K562 (cell line): Measurements from ENCODE around the gene KRT85. TPM values are rescaled to one million over a fixed set of nuclear protein-coding genes. Genes with fewer than 3 reads are reported as not detected.

Experiments used
- ATAC-seq: fragments of 200-7000 bp; cut with Tn5 transposase; 3 replicates; pipeline ENCODE4 v1.9.1; 2020; ENCODE audit warnings: moderate library complexity
- BruUV-seq: library from RNA; stranded (reverse); fragments of 400-500 nt; replicated peaks from 2 replicates; lab custom pipeline; 2021; lab: Mats Ljungman, UMichigan
- CTCF ChIA-PET: fragments of 300-600 bp; formaldehyde crosslinking; extraction: SDS; loops from one replicate; lab custom pipeline; 2021; ENCODE audit warnings: low intra/inter-chr PET ratio; lab: Yijun Ruan, JAX
- POLR2A ChIA-PET: fragments of 300-600, 350-650 bp; sonication (Branson Sonifier 250); formaldehyde crosslinking; extraction: SDS; loops from one replicate; lab custom pipeline; 2021; ENCODE audit warnings: antibody characterized with exemption, inconsistent platforms; lab: Yijun Ruan, JAX
- DNase-seq, 4 experiments: peaks; one replicate each; pipeline versions ENCODE4 v3.0.0 to v3.0.0-alpha.2; 2011 to 2018; ENCODE audit warnings: low spot score in 3 of 4, mixed read lengths in 3 of 4; ENCODE audit errors: extremely low read depth in 1 of 4
- FAIRE-seq: peaks from 2 replicates; lab custom pipeline; 2011; peaks lifted over from hg19 to GRCh38; lab: Jason Lieb, UNC
- H2AFZ ChIP-seq: 2 replicates; pipeline ENCODE4 v1.6.0; 2011; ENCODE audit warnings: low read depth, low read length, control low read depth, inconsistent platforms
- H3K27ac ChIP-seq: fragments of 200-600 bp; 3 replicates; pipeline ENCODE4 v1.8.0; 2011; ENCODE audit warnings: low read depth, mild to moderate bottlenecking, control low read depth, inconsistent platforms, low read length, moderate library complexity, mixed read lengths; ENCODE audit errors: extremely low read depth
- H3K27me3 ChIP-seq, 2 experiments: fragments of 300-600 bp in 1 of 2; 2 replicates in 1 of 2; 3 replicates in 1 of 2; pipeline versions ENCODE4 v1.6.0 to v1.8.0; 2011; ENCODE audit warnings: inconsistent platforms in 2 of 2, low read length in 2 of 2, mild to moderate bottlenecking in 1 of 2, mixed read lengths in 1 of 2, moderate library complexity in 1 of 2; ENCODE audit not compliant: control insufficient read depth in 2 of 2, insufficient read depth in 2 of 2
- H3K36me3 ChIP-seq: fragments of 300-600 bp; 3 replicates; pipeline ENCODE4 v1.8.0; 2011; ENCODE audit warnings: mild to moderate bottlenecking, low read length, inconsistent platforms; ENCODE audit not compliant: control insufficient read depth, insufficient read depth
- H3K4me1 ChIP-seq, 2 experiments: fragments of 200-600 bp in 1 of 2; replicated peaks in 1 of 2; 2 replicates in 1 of 2; 3 replicates in 1 of 2; pipeline versions ENCODE4 v1.5.1 to v1.8.0; 2011; ENCODE audit warnings: inconsistent platforms in 2 of 2, low read length in 2 of 2, mild to moderate bottlenecking in 1 of 2, mixed read lengths in 1 of 2, moderate library complexity in 1 of 2; ENCODE audit not compliant: control insufficient read depth in 2 of 2, insufficient read depth in 2 of 2
- H3K4me2 ChIP-seq: 2 replicates; pipeline ENCODE4 v1.6.1; 2011; ENCODE audit warnings: low read length, control low read depth, inconsistent platforms, mixed read lengths; ENCODE audit not compliant: insufficient read depth
- H3K4me3 ChIP-seq: fragments of 200-600 bp; sonication (generic), shearing (Covaris generic); 2 replicates; pipeline ENCODE4 v1.5.1; 2016; ENCODE audit warnings: control low read depth, inconsistent platforms
- H3K79me2 ChIP-seq: fragments of 200-600 bp; 3 replicates; pipeline ENCODE4 v1.8.0; 2011; ENCODE audit warnings: low read length, inconsistent platforms; ENCODE audit not compliant: control insufficient read depth, insufficient read depth
- H3K9ac ChIP-seq, 2 experiments: 2 replicates each; pipeline versions ENCODE4 v1.6.0 to v1.6.1; 2011; ENCODE audit warnings: low read depth in 2 of 2, low read length in 2 of 2, control low read depth in 1 of 2, inconsistent platforms in 1 of 2, mild to moderate bottlenecking in 1 of 2, mixed read lengths in 1 of 2; ENCODE audit not compliant: insufficient read depth in 1 of 2
- H3K9me1 ChIP-seq: one replicate; pipeline ENCODE4 v1.6.0; 2011; ENCODE audit warnings: inconsistent platforms, mild to moderate bottlenecking, low read length, moderate library complexity; ENCODE audit not compliant: control insufficient read depth, insufficient read depth
- H3K9me3 ChIP-seq: replicated peaks from 2 replicates; pipeline ENCODE4 v1.5.1; 2011; ENCODE audit warnings: low read depth, low read length, inconsistent platforms; ENCODE audit not compliant: control insufficient read depth, insufficient read depth
- H4K20me1 ChIP-seq: replicated peaks from 2 replicates; pipeline ENCODE4 v1.6.1; 2011; ENCODE audit warnings: low read length, inconsistent platforms, mixed read lengths; ENCODE audit not compliant: control insufficient read depth, insufficient read depth
- ASH1L ChIP-seq: fragments of 450-650 bp; IDR thresholded peaks from 2 replicates; pipeline ENCODE4 v1.6.1; 2018; ENCODE audit warnings: borderline replicate concordance, mild to moderate bottlenecking, low read depth; ENCODE audit not compliant: partially characterized antibody
- CEBPG ChIP-seq, 3 experiments: fragments of 200-800 bp in 1 of 3; sonication (Bioruptor generic) in 1 of 3; sonication (generic) in 1 of 3; formaldehyde crosslinking in 1 of 3; IDR thresholded peaks in 2 of 3; conservative IDR thresholded peaks in 1 of 3; 2 replicates each; pipeline versions ENCODE4 v1.6.1 to v1.8.0; 2016 to 2022; ENCODE audit warnings: missing compliant biosample characterization in 2 of 3, missing genetic modification characterization in 2 of 3, mild to moderate bottlenecking in 1 of 3, missing genetic modification reagents in 1 of 3
- NFIC ChIP-seq: fragments of 450-650 bp; IDR thresholded peaks from 2 replicates; pipeline ENCODE4 v1.6.1; 2017; ENCODE audit warnings: mild to moderate bottlenecking, inconsistent platforms
- RERE ChIP-seq: sonication (generic); formaldehyde crosslinking; IDR thresholded peaks from 2 replicates; pipeline ENCODE4 v1.8.0; 2023; ENCODE audit warnings: missing genetic modification reagents, mild to moderate bottlenecking, borderline replicate concordance
- TEAD1 ChIP-seq, 2 experiments: fragments of 450-650 bp in 1 of 2; sonication (generic) in 1 of 2; formaldehyde crosslinking; IDR thresholded peaks; 2 replicates each; pipeline versions ENCODE4 v1.4.0 to v1.8.0; 2020 to 2022; ENCODE audit warnings: mild to moderate bottlenecking in 2 of 2, missing genetic modification reagents in 1 of 2
- WGBS: fragments of 100-300 bp; shearing (Covaris generic); methylation state at CpG from one replicate; pipeline ENCODE4 v1.1.6; 2016; ENCODE audit warnings: low coverage, mixed read lengths; ENCODE audit not compliant: insufficient coverage; ENCODE audit errors: missing lambda C conversion rate; 5-methylcytosine and 5-hydroxymethylcytosine counted together
- in situ Hi-C: fragments of 300-500 bp; cut with MboI; formaldehyde crosslinking; loops from 4 replicates; pipeline ENCODE4 v1.15.0; 2018; ENCODE audit warnings: inconsistent platforms, mixed read lengths
- intact Hi-C: fragments of 100-400 bp; cut with micrococcal nuclease; formaldehyde crosslinking; loops from 2 replicates; pipeline ENCODE4 v1.14.2; 2022
- polyA plus RNA-seq, 8 experiments: library from polyadenylated mRNA; depleted of rRNA in 4 of 8; stranded (reverse) in 5 of 8; unstranded in 3 of 8; fragments of >200 nt; fragmentation: Nextera tagmentation in 2 of 8; fragmentation: Illumina TruSeq in 1 of 8; extraction: Ambion mirVana in 2 of 8; extraction: Trizol in 1 of 8; gene quantifications; 2 replicates each; pipeline versions ENCODE4 v1.2.1 to v1.2.3, GENCODE V29; 2011 to 2014; ENCODE audit warnings: inconsistent platforms in 1 of 8, missing spikeins in 1 of 8
- total RNA-seq, 7 experiments: library from RNA; depleted of rRNA in 6 of 7; stranded (reverse); fragments of >200 nt in 6 of 7; fragmentation: Illumina TruSeq in 2 of 7; extraction: Trizol in 2 of 7; gene quantifications; 2 replicates each; pipeline versions ENCODE4 v1.2.1 to v1.2.3, GENCODE V29; 2011 to 2021; ENCODE audit warnings: low replicate concordance in 1 of 7
- TF ChIP-seq, protein P1 (sequence below): fragments of 250-450 bp; sonication (Bioruptor Pico); IDR thresholded peaks from 2 replicates; pipeline ENCODE4 v1.8.0; 2021; ENCODE audit warnings: borderline replicate concordance, mild to moderate bottlenecking, moderate library complexity; ENCODE audit not compliant: poor library complexity, severe bottlenecking

KRT85 gene
- total and polyA plus RNA-seq, 9 of the 15 experiments (the other 6 are each of a cell fraction or from before 2014, with no cell fraction given) = not detected

GRCh38 chr12:52416795-52417194 lies 49.5 kb upstream of the KRT85 start (continued):
- TF ChIP-seq CEBPG (CRISPR knock-in tag; IDR thresholded peaks at IDR 0.05) (no peak), CEBPG (tag; conservative IDR thresholded peaks at IDR 0.05 in 1 of 2, IDR thresholded peaks at IDR 0.05 in 1 of 2) (no peak)

DNA sequence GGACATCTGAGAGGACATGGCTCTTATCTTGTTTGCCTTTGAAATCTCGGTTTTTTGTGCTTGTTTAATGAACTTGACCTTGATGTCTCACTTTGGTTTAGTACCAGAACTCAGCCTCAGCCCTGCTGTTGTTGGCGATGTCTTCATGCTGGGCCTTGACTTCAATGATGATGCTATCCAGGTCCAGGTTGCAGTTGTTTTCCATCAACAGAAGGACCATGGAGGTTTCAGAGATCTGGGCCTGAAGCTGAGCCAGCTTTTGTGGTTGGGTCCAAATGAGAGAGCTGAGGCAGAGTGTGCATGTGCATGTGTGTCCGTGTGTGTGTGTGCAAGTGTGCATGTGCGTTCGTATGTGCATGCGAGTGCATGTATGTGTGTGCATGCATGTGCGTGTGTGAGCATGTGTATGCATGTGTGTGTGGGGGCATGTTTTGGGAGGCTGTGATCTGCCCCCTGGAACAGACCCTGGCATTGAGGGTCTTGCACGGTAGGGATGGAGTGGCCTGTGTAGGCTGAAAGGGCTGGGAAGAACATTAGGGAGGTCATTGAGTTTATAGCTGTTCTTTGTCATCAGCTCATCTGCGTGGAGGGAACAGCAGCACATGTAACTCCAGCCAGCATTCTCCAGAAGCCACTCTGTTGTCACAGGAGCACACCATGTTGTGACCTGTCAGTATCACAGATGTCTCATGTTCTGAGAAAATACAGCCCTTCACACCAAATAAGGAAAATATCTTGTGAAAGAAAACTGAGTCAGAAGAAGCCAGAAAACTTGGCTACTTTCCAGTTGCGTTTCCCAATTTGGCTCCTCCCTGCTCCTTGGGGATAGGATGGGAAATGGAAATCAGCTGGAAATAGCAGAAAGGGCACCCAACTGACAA lies 48.8 kb upstream of the KRT85 start:
- Histone ChIP-seq H4K20me1 (peaks cover 7% of the 10 kb centered on the region; the same call in 1 of the 2 replicates), H3K4me1 (no peaks in the 10 kb centered on the region; a peak in 1 of 5 replicates), H3K36me3 (no peaks in the 10 kb centered on the region), H3K9ac (no peak overlapping the region), H3K9me3 (no peaks in the 10 kb centered on the region), H3K4me2 (no peak overlapping the region), H2AFZ (no peak overlapping the region), H3K4me3 (no peak overlapping the region), H3K27ac (no peak overlapping the region), H3K9me1 (peaks cover 3% of the 10 kb centered on the region), H3K79me2 (no peaks in the 10 kb centered on the region), H3K27me3 (peaks cover 0 to 25% of the 10 kb centered on the region in 2 experiments; a peak in 2 of 5 replicates)
- TF ChIP-seq TEAD1 (CRISPR knock-in tag; IDR thresholded peaks at IDR 0.05) = no peak
- TF ChIP-seq NFIC = 0 out of 2 replicates have a peak, but pooled peaks have one; percentile 10
- TF ChIP-seq ASH1L = no peak
- no peak for TF ChIP-seq RERE (CRISPR knock-in tag)
- TF ChIP-seq, protein P1, sequence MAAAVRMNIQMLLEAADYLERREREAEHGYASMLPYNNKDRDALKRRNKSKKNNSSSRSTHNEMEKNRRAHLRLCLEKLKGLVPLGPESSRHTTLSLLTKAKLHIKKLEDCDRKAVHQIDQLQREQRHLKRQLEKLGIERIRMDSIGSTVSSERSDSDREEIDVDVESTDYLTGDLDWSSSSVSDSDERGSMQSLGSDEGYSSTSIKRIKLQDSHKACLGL (CRISPR knock-in tag) = no peak
- in situ Hi-C loops = no loop called here
- 1% methylated on average over 10 of the region's 10 CpGs for WGBS
- intact Hi-C loops = no loop called here
- BruUV-seq = no TSS peak
- ChIA-PET CTCF (no interaction called here), POLR2A (no interaction called here)
- ATAC-seq (no peak), DNase-seq (no peak), FAIRE-seq (no peak)
